Spinal cord (tissue), 10 donors: Measurements from ENCODE around the gene LMF1. TPM values are rescaled to one million over a fixed set of nuclear protein-coding genes. Genes with fewer than 3 reads are reported as not detected.

ENCODE experiments used
- DNase-seq, 6 donors: peaks; one replicate each; pipeline versions ENCODE4 v3.0.0 to v3.0.0-alpha.2; 2013 to 2015; ENCODE audit warnings: low spot score in 6 of 6, low read depth in 4 of 6
- H3K27ac ChIP-seq: one replicate; pipeline ENCODE4 v1.5.1; 2013; ENCODE audit warnings: low read depth, low read length, control low read depth
- H3K27me3 ChIP-seq: one replicate; pipeline ENCODE4 v1.6.1; 2013; ENCODE audit warnings: low read length; ENCODE audit not compliant: control insufficient read depth, insufficient read depth
- H3K36me3 ChIP-seq: one replicate; pipeline ENCODE4 v1.6.1; 2013; ENCODE audit warnings: low read length; ENCODE audit not compliant: control insufficient read depth, insufficient read depth
- H3K4me1 ChIP-seq: one replicate; pipeline ENCODE4 v1.6.1; 2013; ENCODE audit warnings: low read length; ENCODE audit not compliant: control insufficient read depth, insufficient read depth
- H3K4me3 ChIP-seq: one replicate; pipeline ENCODE4 v1.5.1; 2013; ENCODE audit warnings: low read depth, low read length, control low read depth
- H3K9me3 ChIP-seq: one replicate; pipeline ENCODE4 v1.6.1; 2013; ENCODE audit warnings: low read length; ENCODE audit not compliant: control insufficient read depth, insufficient read depth
- WGBS: methylation state at CpG from one replicate; pipeline ENCODE4 v1.1.5; 2013; ENCODE audit warnings: missing lambda C conversion rate; ENCODE audit not compliant: insufficient coverage; 5-methylcytosine and 5-hydroxymethylcytosine counted together
- polyA plus RNA-seq, 2 donors: library from polyadenylated mRNA; unstranded; fragments of 120-200 nt; gene quantifications; one replicate each; pipeline ENCODE4 v1.2.1, GENCODE V29; 2013; ENCODE audit not compliant: insufficient read length in 2 of 2
- total RNA-seq, 2 donors: library from RNA; depleted of rRNA in 1 of 2; stranded (reverse); fragments of 120-200 nt in 1 of 2; fragments of >200 nt in 1 of 2; gene quantifications; one replicate each; pipeline versions ENCODE4 v1.2.3 to v1.2.4, GENCODE V29; 2013 to 2014
- donor health status: healthy.

Gene LMF1
- total and polyA plus RNA-seq, 4 donors: 15.1 to 37.5 (median 23.0) TPM

DNA sequence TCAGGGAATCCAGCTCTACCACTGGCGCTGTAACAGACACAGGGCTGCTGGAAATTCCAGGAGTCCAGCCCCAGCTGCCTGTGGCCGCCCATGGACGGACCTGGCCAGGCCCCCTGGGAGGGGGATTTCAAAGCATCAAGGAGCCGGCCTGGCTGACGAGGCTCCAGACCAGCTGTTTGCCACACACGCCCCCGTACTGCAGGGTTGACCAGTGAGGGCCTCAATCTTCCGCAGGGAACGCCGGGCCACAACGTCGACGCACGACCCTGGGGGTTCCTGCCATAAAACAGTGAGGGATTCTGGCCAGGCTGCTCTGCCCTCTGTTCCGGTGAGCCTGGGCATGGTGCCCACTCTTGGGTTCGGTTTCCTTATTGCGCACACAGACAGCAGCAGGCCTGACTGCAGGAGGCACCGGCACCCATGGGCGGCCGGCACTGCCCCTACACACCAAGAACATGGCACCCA, 3.7 kb downstream of the LMF1 start:
- Histone ChIP-seq H3K9me3 (no peaks in the 10 kb centered on the region), H3K27me3 (no peaks in the 10 kb centered on the region), H3K4me1 (peaks cover 84% of the 10 kb centered on the region), H3K36me3 (peaks cover 50% of the 10 kb centered on the region), H3K4me3 (no peak overlapping the region), H3K27ac (no peak overlapping the region)
- 69% methylated on average over 17 of the region's 20 CpGs for WGBS
- no peak for DNase-seq

DNA sequence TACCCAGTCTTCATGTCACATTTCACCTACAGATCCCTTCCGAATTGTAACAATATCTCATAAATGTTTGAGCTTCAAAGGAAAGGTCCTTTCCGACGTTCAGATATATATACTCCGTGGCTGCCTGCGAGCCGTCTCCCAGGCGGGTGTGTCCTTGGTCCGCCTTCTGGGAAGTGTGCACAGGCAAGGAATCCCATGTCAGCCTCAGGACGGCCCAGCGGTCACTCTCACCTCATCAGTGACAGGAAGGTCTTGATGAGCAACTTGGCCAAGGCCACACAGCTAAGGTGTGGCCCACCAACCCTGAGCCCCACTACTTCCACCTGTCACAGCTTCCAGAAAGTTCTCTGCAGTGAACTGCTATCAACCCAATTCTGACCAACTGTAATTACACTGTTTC, 4.3 kb downstream of the LMF1 start:
- no peak for DNase-seq
- Histone ChIP-seq H3K9me3 (no peaks in the 10 kb centered on the region), H3K4me1 (peaks cover 80% of the 10 kb centered on the region), H3K36me3 (peaks cover 50% of the 10 kb centered on the region), H3K27me3 (no peaks in the 10 kb centered on the region), H3K4me3 (no peak overlapping the region), H3K27ac (no peak overlapping the region)
- 96% methylated on average over 10 of the region's 10 CpGs for WGBS

DNA sequence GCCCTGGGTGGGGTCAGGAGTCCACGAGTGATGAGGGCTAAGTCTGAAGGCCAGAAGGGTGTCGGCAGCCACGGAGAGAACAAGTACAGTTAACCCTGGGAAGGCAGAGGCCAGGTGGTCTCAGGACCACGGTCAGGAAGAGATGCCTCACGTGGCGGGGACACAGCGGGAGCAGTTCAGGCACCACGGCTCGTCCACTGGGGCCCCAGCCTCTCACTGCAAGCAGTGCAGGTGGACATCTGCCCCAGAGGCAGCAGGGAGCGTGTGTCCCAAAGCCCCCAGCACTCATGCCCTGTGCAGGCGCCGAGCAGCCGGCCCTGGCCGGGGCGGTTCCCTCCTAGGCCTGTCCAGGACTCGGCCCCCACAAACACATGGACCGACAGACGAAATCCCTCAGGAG, 4.7 kb downstream of the LMF1 start:
- Histone ChIP-seq H3K27me3 (no peaks in the 10 kb centered on the region), H3K9me3 (no peaks in the 10 kb centered on the region), H3K27ac (no peak overlapping the region), H3K36me3 (peaks cover 50% of the 10 kb centered on the region), H3K4me3 (no peak overlapping the region), H3K4me1 (peaks cover 75% of the 10 kb centered on the region)
- DNase-seq: no peak
- WGBS: 97% methylated on average over 18 of the region's 18 CpGs

DNA sequence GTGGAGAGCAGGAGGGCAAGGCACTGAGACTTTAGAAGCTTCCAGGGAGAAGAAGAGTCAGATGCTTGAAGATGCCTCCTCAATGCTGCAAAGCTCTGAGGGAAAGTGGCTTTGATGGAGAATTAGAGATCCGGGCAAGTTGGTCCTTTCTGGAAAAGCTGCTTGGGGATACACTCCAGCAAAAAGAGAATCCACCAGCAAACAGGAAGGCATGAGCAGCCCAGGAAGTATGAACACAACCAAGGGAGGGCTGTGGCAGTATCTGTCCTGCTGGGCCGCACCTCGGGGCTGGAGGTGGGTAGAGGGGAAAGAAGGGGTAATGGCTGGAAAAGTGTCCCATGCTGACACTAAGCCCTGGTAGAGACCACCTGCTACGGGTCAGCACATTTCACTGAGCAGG, 5.3 kb downstream of the LMF1 start:
- H3K27ac ChIP-seq: peak overlapping the region; percentile 89
- DNase-seq: no peak
- WGBS: 95% methylated on average over 4 of the region's 4 CpGs

DNA sequence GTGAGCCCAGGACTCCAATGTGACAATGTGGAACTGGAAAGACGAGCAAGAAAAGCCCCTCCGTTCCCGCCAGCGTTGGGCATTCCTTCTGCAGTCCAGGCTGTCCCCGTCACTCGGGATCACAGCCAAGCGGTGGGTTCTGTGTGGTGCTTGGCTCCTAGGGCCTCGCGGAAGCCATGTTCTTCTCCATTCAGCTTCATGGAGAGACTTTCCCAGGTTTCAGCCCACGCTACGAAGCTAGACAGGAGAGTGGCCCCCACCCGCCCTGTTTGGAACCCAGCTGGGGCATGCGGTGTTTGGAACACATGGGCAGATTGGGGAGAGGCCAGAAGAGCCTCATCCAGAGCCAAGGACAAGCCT, 5.8 kb downstream of the LMF1 start:
- WGBS: 83% methylated on average over 11 of the region's 13 CpGs

More for the DNA sequence above, 5.3 kb downstream of the LMF1 start:
- Histone ChIP-seq H3K27me3 (no peaks in the 10 kb centered on the region), H3K9me3 (no peaks in the 10 kb centered on the region), H3K4me1 (peaks cover 75% of the 10 kb centered on the region), H3K36me3 (peaks cover 50% of the 10 kb centered on the region), H3K4me3 (no peak overlapping the region)

DNA sequence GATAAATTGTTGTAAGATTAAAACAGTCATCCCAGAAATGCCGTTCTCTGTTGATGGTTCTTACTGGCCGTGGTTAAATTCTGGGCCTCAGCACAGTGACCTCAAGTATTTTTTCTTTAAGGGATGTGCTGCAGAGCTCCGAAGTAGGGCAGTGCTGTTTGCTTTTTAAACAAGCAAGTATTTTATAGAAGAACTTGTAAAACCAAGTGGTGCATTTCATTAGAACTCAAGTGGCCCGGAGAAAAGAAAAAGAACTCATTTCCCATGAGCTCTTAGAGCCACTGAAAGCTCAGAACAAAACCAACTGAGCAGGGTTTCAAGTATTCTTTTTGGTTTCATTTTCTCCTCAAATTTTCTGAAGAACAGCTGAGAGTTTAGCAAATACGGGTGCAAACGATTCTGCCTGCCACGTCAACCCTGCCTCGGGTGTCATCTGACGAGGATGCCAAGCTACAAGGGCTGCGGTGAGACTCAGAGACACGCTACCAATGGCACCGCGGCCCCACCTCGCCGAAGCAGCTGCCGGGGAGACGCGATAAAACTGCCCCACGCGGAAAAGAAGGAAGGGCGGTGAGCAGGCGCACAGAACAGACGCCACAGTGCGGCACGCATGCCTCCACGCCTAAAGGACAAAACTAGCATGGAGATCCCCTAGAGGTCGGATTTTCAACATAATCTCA, 6.3 kb downstream of the LMF1 start:
- Histone ChIP-seq H3K36me3 (peaks cover 48% of the 10 kb centered on the region), H3K9me3 (no peaks in the 10 kb centered on the region), H3K27me3 (no peaks in the 10 kb centered on the region), H3K4me3 (no peak overlapping the region), H3K27ac (peak overlapping the region; percentile 89), H3K4me1 (peaks cover 67% of the 10 kb centered on the region)
- 66% methylated on average over 24 of the region's 27 CpGs for WGBS
- DNase-seq: peak in 2 of 6 donors; percentile 1 to 27

More for the DNA sequence above, 5.8 kb downstream of the LMF1 start:
- Histone ChIP-seq H3K36me3 (peaks cover 50% of the 10 kb centered on the region), H3K4me1 (peaks cover 72% of the 10 kb centered on the region), H3K27ac (peak overlapping the region; percentile 89), H3K27me3 (no peaks in the 10 kb centered on the region), H3K9me3 (no peaks in the 10 kb centered on the region), H3K4me3 (no peak overlapping the region)
- DNase-seq: peak in 1 of 6 donors; percentile 13

DNA sequence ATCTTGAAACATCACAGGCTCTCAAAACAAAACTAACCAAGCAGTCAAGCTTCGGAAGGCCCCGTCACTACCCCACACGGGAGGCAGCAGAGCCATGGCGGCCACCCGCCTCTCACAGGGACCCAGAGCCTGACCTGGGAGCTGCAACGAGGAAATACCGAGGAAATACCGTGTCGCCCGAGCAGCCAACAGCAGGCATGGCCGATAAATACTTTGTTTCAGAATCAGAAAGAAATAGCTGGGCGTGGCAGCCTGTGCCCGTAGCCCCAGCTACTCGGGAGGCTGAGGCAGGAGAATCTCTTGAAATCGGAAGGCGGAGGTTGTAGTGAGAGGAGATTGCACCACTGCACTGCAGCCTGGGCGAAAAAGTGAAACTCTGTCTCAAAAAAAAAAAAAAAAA, 6.9 kb downstream of the LMF1 start:
- 73% methylated on average over 14 of the region's 17 CpGs for WGBS
- H3K27ac ChIP-seq: peak overlapping the region; percentile 89
- no peaks in the 10 kb centered on the region for H3K27me3 ChIP-seq
- H3K36me3 ChIP-seq: peaks cover 46% of the 10 kb centered on the region
- DNase-seq: no peak
- peaks cover 61% of the 10 kb centered on the region for H3K4me1 ChIP-seq
- no peaks in the 10 kb centered on the region for H3K9me3 ChIP-seq
- no peak overlapping the region for H3K4me3 ChIP-seq

DNA sequence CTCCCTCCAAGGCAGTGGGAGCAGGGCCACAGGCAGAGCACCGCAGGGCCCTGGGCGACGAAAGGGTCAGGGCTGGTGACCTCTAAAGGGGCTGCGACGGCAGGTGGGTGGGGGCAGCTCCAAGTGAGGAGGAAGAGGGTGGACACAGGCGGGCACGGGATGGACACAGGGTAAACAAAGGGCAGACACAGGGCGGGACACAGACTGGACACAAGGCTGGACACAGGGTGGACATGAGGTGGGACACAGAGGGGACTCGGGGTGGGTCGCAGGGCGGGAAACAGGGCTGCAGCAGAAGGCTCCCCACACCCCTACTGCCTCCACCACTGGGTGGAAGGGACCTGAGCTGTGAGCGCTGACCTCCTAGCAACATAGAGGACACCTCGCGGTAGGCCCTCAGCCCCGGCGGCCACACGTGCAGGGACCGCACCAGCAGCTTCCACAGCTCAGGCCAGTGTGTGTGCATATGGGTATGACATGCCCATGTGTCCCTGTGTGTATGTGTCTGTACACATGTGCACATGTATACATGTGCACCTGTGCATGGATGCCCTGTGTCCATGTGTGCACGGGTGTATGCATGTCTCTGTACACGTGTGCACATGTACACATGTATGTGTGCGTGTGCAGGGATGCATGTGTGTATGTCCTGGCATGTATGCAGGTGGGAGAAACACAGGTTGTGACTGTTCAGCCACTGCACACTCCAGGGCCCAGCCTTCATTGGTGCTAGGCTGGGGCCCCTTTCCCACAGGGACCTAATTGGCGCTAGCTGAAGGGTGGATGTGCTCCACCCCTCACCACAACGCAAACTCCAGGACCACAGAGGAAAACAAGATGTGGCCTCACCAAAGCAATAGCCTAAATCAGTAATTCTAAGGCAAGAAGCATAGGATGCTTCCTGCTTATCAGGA, 7.6 kb downstream of the LMF1 start:
- no peak overlapping the region for H3K4me3 ChIP-seq
- no peak for DNase-seq
- peaks cover 45% of the 10 kb centered on the region for H3K36me3 ChIP-seq
- no peaks in the 10 kb centered on the region for H3K27me3 ChIP-seq
- no peaks in the 10 kb centered on the region for H3K9me3 ChIP-seq
- WGBS: 90% methylated on average over 20 of the region's 23 CpGs
- H3K4me1 ChIP-seq: peaks cover 54% of the 10 kb centered on the region
- peak overlapping the region; percentile 89 for H3K27ac ChIP-seq

DNA sequence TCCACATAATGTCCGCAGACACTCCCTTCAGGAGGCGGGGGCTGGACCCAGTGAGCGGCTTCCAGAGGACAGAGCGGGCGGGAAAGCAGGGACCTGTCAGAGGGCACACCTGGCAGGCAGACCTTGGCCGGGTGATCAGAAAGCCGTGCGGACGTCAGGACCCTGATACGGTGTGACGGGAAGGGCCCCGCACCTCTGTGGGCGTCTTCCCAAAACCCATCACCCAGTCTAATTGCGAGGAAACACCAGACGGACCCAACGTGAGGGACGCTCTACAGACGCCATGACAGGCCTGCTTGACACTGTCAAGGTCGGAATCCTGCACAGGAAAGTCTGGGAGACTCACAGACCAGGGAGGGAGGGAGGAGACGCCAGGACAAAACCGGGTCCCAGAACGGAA, 8.4 kb downstream of the LMF1 start:
- no peak overlapping the region for H3K27ac ChIP-seq
- peaks cover 37% of the 10 kb centered on the region for H3K36me3 ChIP-seq
- H3K4me1 ChIP-seq: peaks cover 46% of the 10 kb centered on the region
- DNase-seq: no peak
- WGBS: 89% methylated on average over 5 of the region's 22 CpGs
- H3K4me3 ChIP-seq: no peak overlapping the region
- no peaks in the 10 kb centered on the region for H3K27me3 ChIP-seq
- H3K9me3 ChIP-seq: no peaks in the 10 kb centered on the region
